Panc1 (cell line): Measurements from ENCODE around the gene CAMKK1. TPM values are rescaled to one million over a fixed set of nuclear protein-coding genes. Genes with fewer than 3 reads are reported as not detected.

Experiments used
- ATAC-seq: fragments of 200-7000 bp; cut with Tn5 transposase; 2 replicates; pipeline ENCODE4 v1.9.1; 2020; ENCODE audit warnings: mild to moderate bottlenecking, moderate library complexity
- BruUV-seq: library from RNA; stranded (reverse); fragments of 400-500 nt; replicated peaks from 2 replicates; lab custom pipeline; 2021; lab: Mats Ljungman, UMichigan
- CTCF ChIA-PET: fragments of 300-600 bp; sonication (Branson Sonifier 250); formaldehyde crosslinking; loops from one replicate; lab custom pipeline; 2022; ENCODE audit warnings: antibody characterized with exemption; lab: Charles Lee
- POLR2A ChIA-PET: fragments of 300-600 bp; sonication (Branson Sonifier 250); formaldehyde crosslinking; loops from one replicate; lab custom pipeline; 2022; ENCODE audit warnings: antibody characterized with exemption; lab: Charles Lee
- DNase-seq: peaks from one replicate; pipeline ENCODE4 v3.0.0-alpha.2; 2010; ENCODE audit warnings: low read depth, low spot score
- H3K27ac ChIP-seq: 2 replicates; pipeline ENCODE4 v1.5.1; 2011; ENCODE audit warnings: mild to moderate bottlenecking, low read length, inconsistent platforms
- H3K27me3 ChIP-seq: fragments of 200-500 bp; sonication (Bioruptor generic); 2 replicates; pipeline ENCODE4 v1.6.0; 2014; ENCODE audit warnings: low read length, inconsistent platforms; ENCODE audit not compliant: control insufficient read depth, insufficient read depth
- H3K36me3 ChIP-seq: fragments of 200-500 bp; sonication (Bioruptor generic); 2 replicates; pipeline ENCODE4 v1.5.1; 2014; ENCODE audit warnings: inconsistent platforms, mild to moderate bottlenecking, low read length, moderate library complexity; ENCODE audit not compliant: control insufficient read depth, insufficient read depth
- H3K4me1 ChIP-seq: 2 replicates; pipeline ENCODE4 v1.5.1; 2011; ENCODE audit warnings: inconsistent platforms, mild to moderate bottlenecking, low read length, moderate library complexity; ENCODE audit not compliant: control insufficient read depth, insufficient read depth
- H3K4me3 ChIP-seq, 2 experiments: 2 replicates each; pipeline ENCODE4 v1.5.1; 2011 to 2012; ENCODE audit warnings: low read depth in 2 of 2, low read length in 2 of 2, mild to moderate bottlenecking in 2 of 2, inconsistent platforms in 1 of 2, moderate library complexity in 1 of 2
- H3K9me3 ChIP-seq: fragments of 200-500 bp; sonication (Bioruptor generic); 2 replicates; pipeline ENCODE4 v1.5.1; 2014; ENCODE audit warnings: low read depth, mild to moderate bottlenecking, inconsistent platforms, low read length, moderate library complexity; ENCODE audit not compliant: control insufficient read depth, insufficient read depth
- POLR2AphosphoS5 ChIP-seq: IDR thresholded peaks from 2 replicates; pipeline ENCODE4 v1.6.1; 2012; ENCODE audit warnings: mild to moderate bottlenecking, low read depth, low read length, moderate library complexity
- SIN3A ChIP-seq: IDR thresholded peaks from 2 replicates; pipeline ENCODE4 v1.6.1; 2012; ENCODE audit warnings: low read depth, mild to moderate bottlenecking, low read length, moderate library complexity, borderline replicate concordance; ENCODE audit not compliant: insufficient read depth
- TCF7L2 ChIP-seq: IDR thresholded peaks from 2 replicates; pipeline ENCODE4 v1.6.1; 2011; ENCODE audit warnings: mild to moderate bottlenecking, low read depth, low read length, inconsistent platforms
- in situ Hi-C: cut with HindIII; loops from 2 replicates; pipeline ENCODE4 v1.10.0; 2016; ENCODE audit warnings: low sequenced_read_pairs, low pct_unique_long_range_greater_than_20kb
- intact Hi-C: fragments of 100-400 bp; cut with micrococcal nuclease; formaldehyde crosslinking; loops from one replicate; pipeline ENCODE4 v1.10.0; 2022; ENCODE audit not compliant: unreplicated experiment
- total RNA-seq: library from RNA; stranded (reverse); gene quantifications from one replicate; pipeline ENCODE4 v1.2.1, GENCODE V29; 2021; ENCODE audit not compliant: unreplicated experiment
- TF ChIP-seq, protein P1 (sequence below), 2 experiments: IDR thresholded peaks; 2 replicates each; pipeline ENCODE4 v1.6.1; 2011 to 2012; ENCODE audit warnings: low read depth in 2 of 2, control low read depth in 1 of 2, low read length in 1 of 2, mild to moderate bottlenecking in 1 of 2, moderate library complexity in 1 of 2; ENCODE audit not compliant: insufficient read depth in 1 of 2
- TF ChIP-seq, protein P2 (sequence below): fragments of 450-650 bp; IDR thresholded peaks from 2 replicates; pipeline ENCODE4 v1.5.1; 2017; ENCODE audit warnings: mild to moderate bottlenecking

Gene CAMKK1
- total RNA-seq, 1 experiment from 2014 or later = 6.7 TPM

GRCh38 chr17:3892095-3892998, 506 bp downstream of the CAMKK1 start:
- no TSS peak for BruUV-seq
- H3K36me3 ChIP-seq = no peaks in the 10 kb centered on the region; the same call in 1 of the 2 replicates
- TF ChIP-seq, protein P1, sequence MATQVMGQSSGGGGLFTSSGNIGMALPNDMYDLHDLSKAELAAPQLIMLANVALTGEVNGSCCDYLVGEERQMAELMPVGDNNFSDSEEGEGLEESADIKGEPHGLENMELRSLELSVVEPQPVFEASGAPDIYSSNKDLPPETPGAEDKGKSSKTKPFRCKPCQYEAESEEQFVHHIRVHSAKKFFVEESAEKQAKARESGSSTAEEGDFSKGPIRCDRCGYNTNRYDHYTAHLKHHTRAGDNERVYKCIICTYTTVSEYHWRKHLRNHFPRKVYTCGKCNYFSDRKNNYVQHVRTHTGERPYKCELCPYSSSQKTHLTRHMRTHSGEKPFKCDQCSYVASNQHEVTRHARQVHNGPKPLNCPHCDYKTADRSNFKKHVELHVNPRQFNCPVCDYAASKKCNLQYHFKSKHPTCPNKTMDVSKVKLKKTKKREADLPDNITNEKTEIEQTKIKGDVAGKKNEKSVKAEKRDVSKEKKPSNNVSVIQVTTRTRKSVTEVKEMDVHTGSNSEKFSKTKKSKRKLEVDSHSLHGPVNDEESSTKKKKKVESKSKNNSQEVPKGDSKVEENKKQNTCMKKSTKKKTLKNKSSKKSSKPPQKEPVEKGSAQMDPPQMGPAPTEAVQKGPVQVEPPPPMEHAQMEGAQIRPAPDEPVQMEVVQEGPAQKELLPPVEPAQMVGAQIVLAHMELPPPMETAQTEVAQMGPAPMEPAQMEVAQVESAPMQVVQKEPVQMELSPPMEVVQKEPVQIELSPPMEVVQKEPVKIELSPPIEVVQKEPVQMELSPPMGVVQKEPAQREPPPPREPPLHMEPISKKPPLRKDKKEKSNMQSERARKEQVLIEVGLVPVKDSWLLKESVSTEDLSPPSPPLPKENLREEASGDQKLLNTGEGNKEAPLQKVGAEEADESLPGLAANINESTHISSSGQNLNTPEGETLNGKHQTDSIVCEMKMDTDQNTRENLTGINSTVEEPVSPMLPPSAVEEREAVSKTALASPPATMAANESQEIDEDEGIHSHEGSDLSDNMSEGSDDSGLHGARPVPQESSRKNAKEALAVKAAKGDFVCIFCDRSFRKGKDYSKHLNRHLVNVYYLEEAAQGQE (IDR thresholded peaks at IDR 0.05; ENCODE audit: insufficient read depth in 1 of 2, low read depth in 2 of 2, low read length in 1 of 2) = no peak
- TF ChIP-seq SIN3A = 0 out of 2 replicates have a peak, but pooled peaks have one; percentile 44
- intact Hi-C loops (no loop called here), in situ Hi-C loops (no loop called here)
- no peaks in the 10 kb centered on the region for H3K27me3 ChIP-seq
- no peaks in the 10 kb centered on the region for H3K9me3 ChIP-seq
- ChIA-PET CTCF (no interaction called here), POLR2A (no interaction called here)
- peak overlapping the region; percentile 53 to 56 for H3K4me3 ChIP-seq
- peaks cover 48% of the 10 kb centered on the region for H3K4me1 ChIP-seq
- no peak for DNase-seq
- no peak overlapping the region for H3K27ac ChIP-seq
- ATAC-seq = peak; percentile 57

DNA sequence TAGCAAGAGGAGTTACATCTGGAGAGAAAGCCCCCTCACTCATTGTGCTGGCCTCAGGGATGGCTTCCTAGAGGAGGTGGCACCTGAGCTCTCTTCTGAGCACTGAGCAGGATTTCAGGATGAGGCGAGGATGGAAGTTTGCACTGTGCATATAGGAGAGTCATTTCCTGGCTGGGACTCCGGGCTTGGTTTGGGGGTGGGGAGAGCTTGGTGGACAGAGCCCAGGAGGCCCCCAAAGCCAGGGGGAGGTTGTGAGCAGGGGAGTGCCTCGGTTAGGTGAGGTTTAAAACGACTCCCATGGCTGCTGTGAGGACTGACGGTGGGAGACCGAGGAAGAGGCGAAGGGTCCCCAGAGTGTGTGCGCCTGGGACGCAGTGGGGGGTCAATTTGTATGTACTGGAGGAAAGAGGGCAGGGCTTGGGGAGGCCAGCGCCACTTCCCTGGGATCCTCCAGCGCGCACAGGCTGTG, 1.2 kb downstream of the CAMKK1 start:
- POLR2A ChIA-PET = no interaction called here
- no peak for ATAC-seq
- no peaks in the 10 kb centered on the region for H3K9me3 ChIP-seq
- DNase-seq = no peak
- peaks cover 54% of the 10 kb centered on the region for H3K4me1 ChIP-seq
- H3K36me3 ChIP-seq = no peaks in the 10 kb centered on the region; the same call in 1 of the 2 replicates
- TF ChIP-seq TCF7L2 (no peak), POLR2AphosphoS5 (no peak), SIN3A (no peak)
- TF ChIP-seq, protein P1 (IDR thresholded peaks at IDR 0.05; ENCODE audit: insufficient read depth in 1 of 2, low read depth in 2 of 2, low read length in 1 of 2) = no peak
- TF ChIP-seq, protein P2, sequence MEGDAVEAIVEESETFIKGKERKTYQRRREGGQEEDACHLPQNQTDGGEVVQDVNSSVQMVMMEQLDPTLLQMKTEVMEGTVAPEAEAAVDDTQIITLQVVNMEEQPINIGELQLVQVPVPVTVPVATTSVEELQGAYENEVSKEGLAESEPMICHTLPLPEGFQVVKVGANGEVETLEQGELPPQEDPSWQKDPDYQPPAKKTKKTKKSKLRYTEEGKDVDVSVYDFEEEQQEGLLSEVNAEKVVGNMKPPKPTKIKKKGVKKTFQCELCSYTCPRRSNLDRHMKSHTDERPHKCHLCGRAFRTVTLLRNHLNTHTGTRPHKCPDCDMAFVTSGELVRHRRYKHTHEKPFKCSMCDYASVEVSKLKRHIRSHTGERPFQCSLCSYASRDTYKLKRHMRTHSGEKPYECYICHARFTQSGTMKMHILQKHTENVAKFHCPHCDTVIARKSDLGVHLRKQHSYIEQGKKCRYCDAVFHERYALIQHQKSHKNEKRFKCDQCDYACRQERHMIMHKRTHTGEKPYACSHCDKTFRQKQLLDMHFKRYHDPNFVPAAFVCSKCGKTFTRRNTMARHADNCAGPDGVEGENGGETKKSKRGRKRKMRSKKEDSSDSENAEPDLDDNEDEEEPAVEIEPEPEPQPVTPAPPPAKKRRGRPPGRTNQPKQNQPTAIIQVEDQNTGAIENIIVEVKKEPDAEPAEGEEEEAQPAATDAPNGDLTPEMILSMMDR = no peak
- CTCF ChIA-PET = no interaction called here
- H3K4me3 ChIP-seq = peak overlapping the region; percentile 53 to 56
- in situ Hi-C loops = no loop called here
- H3K27me3 ChIP-seq = no peaks in the 10 kb centered on the region
- no TSS peak for BruUV-seq
- intact Hi-C loops = no loop called here
- no peak overlapping the region for H3K27ac ChIP-seq
